Neural progenitor cell (in vitro differentiated cells): Measurements from ENCODE around the gene COX20. TPM values are rescaled to one million over a fixed set of nuclear protein-coding genes. Genes with fewer than 3 reads are reported as not detected.

Source experiments
- DNase-seq: peaks from one replicate; pipeline ENCODE4 v3.0.0-alpha.2; 2016; ENCODE audit warnings: low spot score
- H2AFZ ChIP-seq: fragments of 200-600 bp; sonication (generic); replicated peaks from 2 replicates; pipeline ENCODE4 v1.6.1; 2016; ENCODE audit warnings: antibody characterized with exemption
- H3F3A ChIP-seq: fragments of 200-600 bp; sonication (generic); 2 replicates; pipeline ENCODE4 v1.6.1; 2016; ENCODE audit warnings: antibody characterized with exemption, low read depth
- H3K27ac ChIP-seq: fragments of 200-600 bp; sonication (generic); 2 replicates; pipeline ENCODE4 v1.5.1; 2016; ENCODE audit warnings: mild to moderate bottlenecking
- H3K27me3 ChIP-seq: fragments of 200-600 bp; sonication (generic); 2 replicates; pipeline ENCODE4 v1.6.1; 2016; ENCODE audit warnings: mild to moderate bottlenecking, moderate library complexity
- H3K36me3 ChIP-seq: fragments of 200-600 bp; sonication (generic); 2 replicates; pipeline ENCODE4 v1.5.1; 2016
- H3K4me1 ChIP-seq: fragments of 200-600 bp; sonication (generic); 2 replicates; pipeline ENCODE4 v1.6.1; 2016; ENCODE audit warnings: mixed run types
- H3K4me2 ChIP-seq: fragments of 200-600 bp; sonication (generic); 2 replicates; pipeline ENCODE4 v1.6.1; 2016
- H3K4me3 ChIP-seq: fragments of 200-600 bp; sonication (generic); 2 replicates; pipeline ENCODE4 v1.5.1; 2016
- H3K79me2 ChIP-seq: fragments of 200-600 bp; sonication (generic); 2 replicates; pipeline ENCODE4 v1.6.1; 2016; ENCODE audit warnings: low read depth
- H3K9ac ChIP-seq: fragments of 200-600 bp; sonication (generic); 2 replicates; pipeline ENCODE4 v1.6.1; 2016
- H3K9me3 ChIP-seq: fragments of 200-600 bp; sonication (generic); 2 replicates; pipeline ENCODE4 v1.5.1; 2016; ENCODE audit warnings: low read depth
- H4K20me1 ChIP-seq: fragments of 200-600 bp; sonication (generic); 2 replicates; pipeline ENCODE4 v1.6.1; 2016; ENCODE audit warnings: low read depth
- H3K27ac Mint-ChIP-seq: 3 replicates; pipeline ENCODE4 v1.8.0; 2021; ENCODE audit warnings: mixed read lengths
- H3K27me3 Mint-ChIP-seq: 2 replicates; pipeline ENCODE4 v1.8.0; 2022; ENCODE audit warnings: low read depth, mild to moderate bottlenecking, inconsistent platforms, moderate library complexity, mixed read lengths; ENCODE audit not compliant: insufficient read depth
- H3K36me3 Mint-ChIP-seq: 3 replicates; pipeline ENCODE4 v1.8.0; 2021; ENCODE audit warnings: mixed read lengths
- H3K4me1 Mint-ChIP-seq: 3 replicates; pipeline ENCODE4 v1.8.0; 2021; ENCODE audit warnings: mixed read lengths
- H3K4me3 Mint-ChIP-seq: 3 replicates; pipeline ENCODE4 v1.8.0; 2021; ENCODE audit warnings: mild to moderate bottlenecking, moderate library complexity, mixed read lengths
- H3K9me3 Mint-ChIP-seq: 3 replicates; pipeline ENCODE4 v1.8.0; 2020; ENCODE audit warnings: mixed read lengths
- EZH2 ChIP-seq: fragments of 200-600 bp; sonication (generic); IDR thresholded peaks from 2 replicates; pipeline ENCODE4 v1.6.1; 2017; ENCODE audit warnings: antibody characterized with exemption, mild to moderate bottlenecking, moderate library complexity
- EZH2phosphoT487 ChIP-seq: fragments of 200-600 bp; sonication (generic); IDR thresholded peaks from 2 replicates; pipeline ENCODE4 v1.6.1; 2017; ENCODE audit warnings: antibody characterized with exemption
- total RNA-seq: library from RNA; depleted of rRNA; stranded (reverse); fragments of >200 nt; gene quantifications from 2 replicates; pipeline ENCODE4 v1.2.3, GENCODE V29; 2015; ENCODE audit warnings: low replicate concordance
- TF ChIP-seq, protein P1 (sequence below): fragments of 200-600 bp; sonication (generic); IDR thresholded peaks from 2 replicates; pipeline ENCODE4 v1.5.1; 2017; ENCODE audit warnings: antibody characterized with exemption, mild to moderate bottlenecking

COX20 gene
- total RNA-seq, 1 donor from 2014 or later, result 81.6 TPM

DNA sequence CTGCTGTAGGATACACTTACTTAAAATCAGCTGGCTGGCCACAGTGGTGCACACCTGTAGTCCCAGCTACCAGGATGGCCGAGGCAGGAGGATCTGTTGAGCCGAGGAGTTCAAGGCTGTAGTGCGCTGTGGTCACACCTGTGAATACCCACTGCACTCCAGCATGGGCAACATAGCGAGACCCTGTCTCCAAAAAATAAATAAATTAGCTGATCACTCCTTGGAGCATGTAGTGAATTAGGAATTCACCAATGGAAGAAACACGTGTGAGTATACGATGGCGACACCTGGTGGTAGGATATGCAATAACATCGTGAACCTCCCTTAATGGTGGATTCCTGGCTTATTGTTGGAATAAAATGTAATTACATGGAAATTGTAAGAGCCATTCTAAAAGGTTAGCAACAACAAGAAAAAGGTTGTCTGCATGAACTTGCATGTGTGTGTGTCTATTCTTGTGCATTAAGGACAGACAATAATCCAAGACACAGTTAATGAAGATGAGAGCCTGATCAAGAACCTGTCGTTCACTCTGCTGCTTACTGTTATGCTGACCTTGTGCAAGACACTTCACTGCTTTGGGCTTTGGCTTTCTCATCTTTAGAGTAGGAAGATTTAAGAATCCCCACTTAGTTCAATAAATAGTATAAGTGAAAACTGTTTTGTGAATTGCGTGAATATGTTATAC, 38.6 kb upstream of the COX20 start:
- Mint-ChIP-seq H3K27ac (no peak overlapping the region), H3K4me3 (no peak overlapping the region), H3K36me3 (no peaks in the 10 kb centered on the region), H3K27me3 (peaks cover 6% of the 10 kb centered on the region), H3K4me1 (no peaks in the 10 kb centered on the region), H3K9me3 (peaks cover 4% of the 10 kb centered on the region)
- no peak overlapping the region for H3K27ac ChIP-seq
- no peaks in the 10 kb centered on the region for H3K9me3 ChIP-seq
- no peak overlapping the region for H3K4me2 ChIP-seq
- H3K9ac ChIP-seq, result no peak overlapping the region
- H4K20me1 ChIP-seq, result no peaks in the 10 kb centered on the region
- H3K36me3 ChIP-seq, result no peaks in the 10 kb centered on the region
- H3F3A ChIP-seq, result no peaks in the 10 kb centered on the region
- no peaks in the 10 kb centered on the region for H3K27me3 ChIP-seq
- H3K79me2 ChIP-seq, result no peaks in the 10 kb centered on the region
- peak; percentile 65 for DNase-seq
- H3K4me3 ChIP-seq, result no peak overlapping the region
- no peak overlapping the region for H2AFZ ChIP-seq
- TF ChIP-seq EZH2phosphoT487, result no peak
- TF ChIP-seq, protein P1, sequence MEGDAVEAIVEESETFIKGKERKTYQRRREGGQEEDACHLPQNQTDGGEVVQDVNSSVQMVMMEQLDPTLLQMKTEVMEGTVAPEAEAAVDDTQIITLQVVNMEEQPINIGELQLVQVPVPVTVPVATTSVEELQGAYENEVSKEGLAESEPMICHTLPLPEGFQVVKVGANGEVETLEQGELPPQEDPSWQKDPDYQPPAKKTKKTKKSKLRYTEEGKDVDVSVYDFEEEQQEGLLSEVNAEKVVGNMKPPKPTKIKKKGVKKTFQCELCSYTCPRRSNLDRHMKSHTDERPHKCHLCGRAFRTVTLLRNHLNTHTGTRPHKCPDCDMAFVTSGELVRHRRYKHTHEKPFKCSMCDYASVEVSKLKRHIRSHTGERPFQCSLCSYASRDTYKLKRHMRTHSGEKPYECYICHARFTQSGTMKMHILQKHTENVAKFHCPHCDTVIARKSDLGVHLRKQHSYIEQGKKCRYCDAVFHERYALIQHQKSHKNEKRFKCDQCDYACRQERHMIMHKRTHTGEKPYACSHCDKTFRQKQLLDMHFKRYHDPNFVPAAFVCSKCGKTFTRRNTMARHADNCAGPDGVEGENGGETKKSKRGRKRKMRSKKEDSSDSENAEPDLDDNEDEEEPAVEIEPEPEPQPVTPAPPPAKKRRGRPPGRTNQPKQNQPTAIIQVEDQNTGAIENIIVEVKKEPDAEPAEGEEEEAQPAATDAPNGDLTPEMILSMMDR, result peak; percentile 95
- H3K4me1 ChIP-seq, result no peaks in the 10 kb centered on the region

- Histone ChIP-seq H3K27ac (no peak overlapping the region), H3K9me3 (no peaks in the 10 kb centered on the region), H2AFZ (no peak overlapping the region), H3F3A (no peaks in the 10 kb centered on the region), H3K4me1 (no peaks in the 10 kb centered on the region), H3K4me3 (no peak overlapping the region), H3K9ac (no peak overlapping the region), H3K27me3 (no peaks in the 10 kb centered on the region), H4K20me1 (no peaks in the 10 kb centered on the region), H3K79me2 (no peaks in the 10 kb centered on the region), H3K4me2 (no peak overlapping the region), H3K36me3 (no peaks in the 10 kb centered on the region)
- Mint-ChIP-seq H3K27ac (no peak overlapping the region), H3K4me1 (no peaks in the 10 kb centered on the region), H3K9me3 (no peaks in the 10 kb centered on the region), H3K36me3 (no peaks in the 10 kb centered on the region), H3K27me3 (peaks cover 9% of the 10 kb centered on the region), H3K4me3 (no peak overlapping the region)
- TF ChIP-seq EZH2phosphoT487 (no peak), EZH2 (no peak)
- TF ChIP-seq, protein P1, result no peak
- DNase-seq, result no peak
Measured at GRCh38 chr1:244800821-244801220, 34.6 kb upstream of the COX20 start.

DNA sequence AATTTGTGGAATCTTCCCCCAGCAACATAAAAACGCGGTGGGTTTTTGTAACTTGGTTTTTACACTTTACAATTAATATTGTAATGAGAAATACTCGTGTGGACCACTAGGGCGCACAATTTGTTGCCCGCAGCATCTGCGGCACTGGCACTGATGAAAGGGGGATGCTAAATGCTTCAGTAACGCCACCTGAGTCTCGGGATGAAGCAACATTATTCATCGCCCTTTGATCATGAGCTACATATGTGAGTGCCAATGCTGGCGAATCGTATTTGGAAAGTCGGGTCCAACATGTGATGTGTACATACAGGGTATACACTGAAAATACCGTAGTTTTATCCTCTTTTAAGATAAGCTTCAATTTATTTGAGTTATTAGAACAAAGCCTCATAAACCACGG, 34.2 kb upstream of the COX20 start:
- Mint-ChIP-seq H3K4me3 (no peak overlapping the region), H3K27me3 (peaks cover 9% of the 10 kb centered on the region), H3K4me1 (no peaks in the 10 kb centered on the region), H3K36me3 (no peaks in the 10 kb centered on the region), H3K9me3 (no peaks in the 10 kb centered on the region), H3K27ac (no peak overlapping the region)
- no peak for TF ChIP-seq EZH2
- TF ChIP-seq, protein P1, result peak; percentile 56
- no peak overlapping the region for H3K4me3 ChIP-seq
- no peak overlapping the region for H3K27ac ChIP-seq
- no peak overlapping the region for H2AFZ ChIP-seq
- no peaks in the 10 kb centered on the region for H3K27me3 ChIP-seq
- H3K79me2 ChIP-seq, result no peaks in the 10 kb centered on the region
- no peaks in the 10 kb centered on the region for H3K36me3 ChIP-seq
- no peaks in the 10 kb centered on the region for H3K4me1 ChIP-seq
- H3K9ac ChIP-seq, result no peak overlapping the region
- no peaks in the 10 kb centered on the region for H3F3A ChIP-seq
- no peaks in the 10 kb centered on the region for H3K9me3 ChIP-seq
- H3K4me2 ChIP-seq, result no peak overlapping the region
- DNase-seq, result peak; percentile 50
- no peaks in the 10 kb centered on the region for H4K20me1 ChIP-seq
